Central memory CD4-positive, alpha-beta T cell (primary cell): ENCODE data around the gene GPA33.

Experiments
- DNase-seq: peaks from one replicate; pipeline ENCODE4 v3.0.0; 2022

The GPA33 gene

DNA sequence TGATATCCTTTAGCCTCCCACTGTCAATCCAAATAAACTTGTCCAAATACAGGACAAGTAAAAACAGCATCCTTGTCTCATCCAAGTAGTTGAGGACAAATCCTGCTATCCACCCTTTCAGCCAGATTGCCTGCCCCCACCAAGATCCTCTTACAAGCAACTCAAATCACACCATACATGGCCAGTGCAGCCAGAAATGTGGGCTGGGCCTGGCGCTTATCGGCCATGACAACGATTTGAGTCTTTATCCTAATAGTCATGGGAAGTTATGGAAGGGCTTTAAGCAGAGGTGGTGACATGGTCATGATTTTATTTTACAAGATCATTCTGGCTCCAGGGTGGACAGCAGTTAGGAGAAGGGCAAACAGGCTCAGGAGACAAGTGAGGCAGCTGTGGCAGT lies 6.3 kb downstream of the GPA33 start:
- DNase-seq: no peak

DNA sequence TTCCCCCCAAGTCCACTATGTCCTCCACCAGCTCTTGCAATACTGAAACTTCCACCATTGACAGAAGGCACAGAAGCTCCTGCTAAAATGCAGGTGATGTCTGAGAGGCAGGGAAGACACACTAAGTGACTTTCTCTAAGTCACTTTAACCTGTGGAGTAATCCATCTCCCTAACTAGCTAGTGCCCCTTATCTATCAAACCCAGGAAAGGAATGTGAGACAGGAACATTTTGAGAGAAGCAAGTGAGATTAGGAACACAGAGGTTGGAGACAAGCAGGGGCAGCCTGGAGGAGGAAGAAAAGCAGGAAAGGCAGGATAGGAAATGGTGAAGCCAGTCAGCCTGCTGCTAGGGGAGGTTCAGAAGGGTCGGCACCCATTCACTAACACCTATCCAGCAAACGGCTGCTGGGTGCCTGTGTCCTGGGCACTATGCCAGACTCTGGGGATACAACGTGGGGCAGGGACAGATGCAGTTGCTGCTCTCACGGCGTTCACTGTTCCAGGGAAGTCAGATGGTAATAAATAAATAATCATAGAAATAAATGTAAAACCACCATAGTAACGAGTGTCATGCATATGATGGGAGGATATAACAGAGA lies 7.0 kb downstream of the GPA33 start:
- DNase-seq: no peak

DNA sequence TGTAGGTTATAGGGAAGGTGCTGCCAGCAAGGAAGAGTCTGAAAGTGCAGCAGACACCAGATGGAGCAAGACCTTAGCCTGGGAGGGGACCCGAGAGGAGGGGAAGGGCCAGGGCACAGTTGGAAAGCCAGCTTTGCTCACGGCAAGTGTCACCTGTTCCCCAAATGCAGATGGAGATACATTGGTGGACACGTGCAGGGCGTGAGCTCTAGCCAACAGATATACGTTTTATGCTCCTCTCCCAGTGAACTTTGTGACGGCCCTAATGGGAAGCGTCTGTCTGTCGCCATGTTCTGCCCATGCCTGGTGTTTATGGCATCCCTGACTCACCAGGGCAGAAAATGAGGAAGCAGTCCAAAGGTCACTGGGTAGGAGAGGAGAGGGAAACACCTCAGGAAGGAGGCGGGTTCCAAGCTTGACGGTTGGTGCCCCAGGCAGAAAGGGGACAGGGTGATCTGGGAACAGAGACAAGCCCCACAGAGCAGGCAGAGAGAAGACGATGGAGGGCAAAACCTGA lies 7.6 kb downstream of the GPA33 start:
- DNase-seq: no peak

DNA sequence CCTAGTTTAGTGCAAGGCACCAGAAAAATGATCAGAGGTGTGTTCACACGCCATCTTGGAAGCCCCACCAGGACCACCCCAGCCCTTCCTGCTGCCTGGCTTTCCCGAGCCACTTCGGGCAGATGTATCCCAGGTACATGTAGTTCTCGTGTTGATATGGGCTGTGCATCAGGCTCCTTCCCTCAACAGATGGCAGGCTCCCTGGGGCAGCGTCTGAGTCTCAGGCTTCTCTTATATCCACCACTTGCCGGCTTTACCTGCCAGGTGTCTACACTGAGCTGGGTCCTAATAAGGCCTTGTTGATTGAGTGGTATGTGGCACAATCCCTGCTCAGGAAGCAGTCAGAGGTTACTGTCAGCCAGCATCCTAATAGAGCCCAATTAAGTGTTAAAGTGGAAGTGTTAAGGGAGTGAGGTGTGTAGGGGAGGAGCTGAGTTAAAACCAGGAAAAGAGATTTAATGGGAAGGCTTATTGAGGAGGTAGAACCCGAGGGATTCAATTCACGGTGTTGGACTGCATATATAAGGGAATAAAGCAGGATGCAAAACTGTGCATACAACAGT lies 8.5 kb downstream of the GPA33 start:
- DNase-seq: no peak

DNA sequence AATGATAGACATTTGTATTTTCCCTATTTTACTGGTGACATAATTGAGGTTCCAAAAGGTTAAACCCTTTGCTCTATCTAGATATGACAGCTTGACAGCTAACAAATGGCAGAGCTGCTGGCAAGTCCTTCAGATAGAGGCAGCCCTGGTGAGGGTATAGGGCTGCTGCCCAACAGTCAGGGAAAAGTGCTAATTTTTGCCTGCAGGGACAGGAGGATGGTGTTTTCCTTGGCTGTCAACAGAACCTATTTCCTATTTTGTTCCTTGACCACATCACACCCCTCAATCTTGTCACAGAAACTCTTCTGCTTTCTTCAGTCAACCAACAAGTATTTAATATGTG lies 12.3 kb downstream of the GPA33 start:
- DNase-seq: no peak

DNA sequence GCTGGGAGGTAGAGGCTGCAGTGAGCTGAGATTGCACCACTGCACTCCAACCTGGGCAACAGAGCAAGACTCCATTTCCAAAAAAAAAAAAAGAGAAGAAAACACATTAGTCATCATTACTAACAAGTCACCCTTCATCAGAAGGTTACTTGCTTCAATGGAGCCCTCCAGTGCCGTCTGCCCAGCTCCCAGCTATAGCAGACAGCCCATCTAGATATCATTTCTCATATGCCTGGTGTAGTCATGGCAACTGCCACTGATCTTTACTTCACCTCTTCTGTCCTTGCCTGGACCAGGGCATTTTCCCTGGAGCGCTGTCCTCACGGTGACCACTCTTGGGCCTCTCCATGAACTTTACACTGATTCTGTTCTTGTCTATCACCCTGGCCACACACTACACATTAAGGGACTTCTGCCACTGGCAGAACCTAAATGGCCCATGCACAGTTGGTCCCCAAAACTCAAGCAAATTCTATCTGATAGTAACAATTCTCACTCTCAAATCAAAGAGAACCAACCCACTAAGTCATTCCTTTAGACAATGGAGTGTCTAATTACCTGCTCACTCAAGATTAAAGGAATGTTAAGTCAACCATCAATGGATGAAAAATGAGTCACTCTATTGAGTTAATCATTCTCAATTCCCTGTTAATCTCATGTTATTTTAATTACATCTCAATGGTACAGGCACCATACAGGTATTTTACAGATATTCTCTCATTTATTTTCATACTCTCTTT lies 12.9 kb downstream of the GPA33 start:
- DNase-seq: no peak

DNA sequence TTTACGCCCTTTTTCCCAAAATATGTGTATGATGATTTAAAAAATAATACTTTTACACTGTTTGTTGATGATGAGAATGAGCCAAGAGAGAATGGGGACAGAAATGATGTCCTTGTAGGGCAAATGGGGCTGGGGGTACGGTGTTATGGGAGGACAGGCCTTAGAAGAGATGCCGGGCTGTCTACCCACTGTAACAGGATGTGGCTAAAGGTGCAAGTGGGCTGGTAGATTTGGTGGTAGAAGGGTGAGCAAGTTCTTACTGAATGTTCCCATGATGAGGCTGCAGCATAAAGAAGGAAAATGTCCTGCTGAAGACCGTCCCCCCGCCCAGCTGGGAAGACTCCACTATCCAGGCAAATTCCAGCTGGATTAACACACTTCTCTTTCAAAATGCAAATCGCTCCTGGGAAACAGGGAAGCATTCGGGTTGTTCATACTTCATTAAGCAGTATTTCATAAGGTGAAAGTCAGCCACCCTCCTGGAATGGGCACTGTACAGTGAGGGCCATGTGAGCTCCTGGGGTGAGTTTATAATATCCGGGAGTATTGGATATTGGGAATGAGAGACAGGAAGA lies 14.0 kb downstream of the GPA33 start:
- no peak for DNase-seq

DNA sequence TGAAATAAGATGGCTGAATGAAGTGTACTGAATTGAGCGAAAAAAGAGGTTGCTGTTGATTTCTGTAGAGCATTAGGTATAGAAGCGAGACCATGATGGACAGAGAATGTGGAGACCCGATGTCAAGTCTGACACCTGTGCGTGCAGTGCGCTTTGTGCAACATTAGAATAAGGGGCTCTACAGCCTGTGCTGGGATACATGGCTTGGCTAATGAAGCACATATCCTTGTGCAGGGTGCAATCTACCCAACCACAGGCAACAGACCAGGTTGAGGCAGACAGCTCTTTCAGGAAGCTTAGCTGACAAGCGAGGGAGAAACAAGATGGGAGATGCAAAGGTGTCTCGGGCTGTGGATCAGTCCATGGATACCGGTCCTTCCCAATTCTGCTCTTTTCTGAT lies 18.9 kb downstream of the GPA33 start:
- DNase-seq: no peak

DNA sequence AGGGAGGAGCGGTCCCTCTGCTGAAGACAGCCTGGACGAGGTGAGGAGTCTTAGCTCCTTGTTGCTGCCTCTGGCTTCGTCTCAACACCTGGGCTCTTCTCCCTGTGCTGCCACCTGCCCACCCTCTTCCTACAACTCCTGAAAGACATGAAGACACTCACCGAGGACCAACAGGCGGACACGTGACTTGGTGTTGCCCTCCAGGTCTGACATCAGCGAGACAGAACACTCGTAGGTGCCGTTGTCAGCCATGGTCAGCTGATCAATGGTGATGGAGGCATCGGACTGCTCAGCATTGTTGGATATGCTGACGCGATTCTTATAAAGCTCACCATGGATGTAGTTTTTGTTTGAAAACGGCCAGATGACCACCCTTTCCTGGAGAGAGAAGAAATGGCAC lies 21.4 kb downstream of the GPA33 start:
- no peak for DNase-seq

DNA sequence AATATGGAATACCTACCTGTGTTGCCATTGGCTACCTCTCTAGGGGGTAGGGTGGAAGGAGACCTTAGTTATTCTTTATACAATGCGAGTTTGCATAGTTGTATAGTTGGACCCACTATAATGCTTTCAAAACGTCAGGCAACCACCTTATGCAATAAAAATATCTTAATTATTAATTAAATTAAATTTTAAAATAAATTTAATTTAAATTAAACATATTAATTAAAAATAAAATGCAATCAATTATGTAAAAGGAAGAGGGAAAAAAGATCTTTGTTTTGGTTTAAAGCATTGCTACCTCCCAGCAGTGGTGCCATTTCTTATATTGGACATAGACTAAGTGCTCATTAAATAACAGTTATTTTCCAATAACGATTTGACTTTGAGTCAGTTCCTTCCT lies 22.3 kb downstream of the GPA33 start:
- DNase-seq: no peak

DNA sequence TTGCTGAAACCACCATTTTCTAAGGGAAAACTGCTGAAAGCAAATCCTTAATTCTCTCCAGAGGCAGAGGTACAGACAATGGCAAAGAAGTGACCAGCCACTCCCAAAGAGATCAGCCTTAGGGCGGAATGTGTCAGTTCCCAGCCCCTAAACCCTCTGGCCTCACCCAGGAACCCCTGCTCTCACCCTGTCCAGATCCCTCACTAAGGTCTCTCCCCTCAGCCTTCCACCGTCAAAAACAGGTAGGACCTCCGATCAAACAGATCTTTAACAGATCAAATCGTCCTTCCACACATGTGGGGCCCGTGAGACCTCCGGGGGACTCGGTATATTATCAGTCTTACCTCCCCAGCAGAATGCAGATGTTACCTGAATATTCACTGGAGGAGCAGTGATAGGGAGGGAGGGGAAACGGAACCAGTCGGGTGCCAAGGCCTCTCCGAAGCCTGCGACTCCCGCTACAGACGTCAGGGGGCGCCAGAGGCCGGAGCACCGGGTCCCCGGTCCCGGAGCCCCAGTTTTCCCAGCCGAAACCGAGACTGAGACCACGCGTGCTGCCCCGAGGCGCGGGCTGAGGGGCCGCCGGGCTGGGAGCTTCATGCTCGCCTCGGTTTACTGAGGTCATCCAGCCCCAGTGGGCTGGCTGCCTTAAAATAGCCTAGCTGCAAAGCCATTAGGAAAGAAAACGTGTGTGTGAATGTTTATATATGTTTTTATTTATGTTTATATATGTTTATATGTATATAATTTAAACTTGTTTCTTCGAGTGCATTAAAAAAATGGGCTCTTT lies 23.6 kb downstream of the GPA33 start:
- DNase-seq: peak; percentile 67

DNA sequence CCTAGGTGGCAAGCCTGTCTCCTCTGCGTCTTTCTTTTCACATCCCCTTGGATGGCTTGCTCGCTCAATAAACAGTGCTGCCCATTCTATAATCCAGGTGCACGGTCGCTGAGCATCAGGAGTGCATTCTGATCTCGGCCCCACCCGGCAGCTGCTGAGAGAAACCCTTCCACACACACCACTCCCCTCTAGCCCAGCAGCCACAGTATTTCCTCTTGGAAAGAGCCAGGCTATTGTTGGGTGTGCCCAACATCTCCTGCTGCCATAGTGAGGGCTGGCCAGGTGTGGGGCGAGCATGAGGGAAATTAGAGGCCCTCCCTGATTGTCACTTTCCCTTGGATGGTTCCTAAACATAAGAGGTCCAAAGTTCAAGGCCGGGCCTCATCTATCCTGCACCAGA lies 24.7 kb downstream of the GPA33 start:
- DNase-seq: no peak

DNA sequence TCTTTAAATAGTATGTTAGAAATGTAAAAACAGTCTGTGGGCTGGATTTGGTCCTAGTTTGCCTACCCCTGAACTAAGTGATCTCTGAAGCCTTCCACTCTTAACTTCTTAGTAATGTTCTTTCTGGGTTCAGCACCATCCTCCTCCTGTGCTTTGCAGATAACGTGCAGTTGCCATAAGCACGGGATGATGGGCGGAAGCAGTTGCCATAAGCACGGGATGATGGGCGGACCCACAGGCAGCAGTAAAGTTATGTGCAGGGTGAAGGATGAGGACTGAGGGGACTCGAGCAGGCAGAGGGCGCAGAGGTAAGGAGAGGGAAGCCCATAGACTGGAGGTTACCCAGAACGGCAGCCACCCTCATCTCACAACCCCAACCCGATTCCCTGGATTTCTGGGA lies 25.6 kb downstream of the GPA33 start:
- DNase-seq: no peak

DNA sequence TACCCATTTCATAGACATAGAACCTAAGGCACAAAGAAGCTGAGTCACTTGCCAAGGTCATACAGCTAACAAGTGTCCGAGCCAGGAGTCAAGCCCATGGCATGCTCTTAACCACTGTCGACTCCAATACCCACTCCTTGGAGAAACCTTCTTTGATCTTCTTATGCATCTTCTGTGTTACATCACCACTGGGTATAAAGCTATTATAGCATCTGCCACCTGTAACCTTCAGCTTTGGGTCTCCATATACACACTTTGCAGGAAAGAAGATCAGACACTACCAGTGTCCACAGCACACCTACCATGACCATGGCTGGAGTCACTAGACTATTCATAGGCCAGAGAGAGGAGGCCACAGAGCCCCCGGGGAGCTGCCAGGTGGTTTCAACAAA lies 29.1 kb downstream of the GPA33 start:
- no peak for DNase-seq

DNA sequence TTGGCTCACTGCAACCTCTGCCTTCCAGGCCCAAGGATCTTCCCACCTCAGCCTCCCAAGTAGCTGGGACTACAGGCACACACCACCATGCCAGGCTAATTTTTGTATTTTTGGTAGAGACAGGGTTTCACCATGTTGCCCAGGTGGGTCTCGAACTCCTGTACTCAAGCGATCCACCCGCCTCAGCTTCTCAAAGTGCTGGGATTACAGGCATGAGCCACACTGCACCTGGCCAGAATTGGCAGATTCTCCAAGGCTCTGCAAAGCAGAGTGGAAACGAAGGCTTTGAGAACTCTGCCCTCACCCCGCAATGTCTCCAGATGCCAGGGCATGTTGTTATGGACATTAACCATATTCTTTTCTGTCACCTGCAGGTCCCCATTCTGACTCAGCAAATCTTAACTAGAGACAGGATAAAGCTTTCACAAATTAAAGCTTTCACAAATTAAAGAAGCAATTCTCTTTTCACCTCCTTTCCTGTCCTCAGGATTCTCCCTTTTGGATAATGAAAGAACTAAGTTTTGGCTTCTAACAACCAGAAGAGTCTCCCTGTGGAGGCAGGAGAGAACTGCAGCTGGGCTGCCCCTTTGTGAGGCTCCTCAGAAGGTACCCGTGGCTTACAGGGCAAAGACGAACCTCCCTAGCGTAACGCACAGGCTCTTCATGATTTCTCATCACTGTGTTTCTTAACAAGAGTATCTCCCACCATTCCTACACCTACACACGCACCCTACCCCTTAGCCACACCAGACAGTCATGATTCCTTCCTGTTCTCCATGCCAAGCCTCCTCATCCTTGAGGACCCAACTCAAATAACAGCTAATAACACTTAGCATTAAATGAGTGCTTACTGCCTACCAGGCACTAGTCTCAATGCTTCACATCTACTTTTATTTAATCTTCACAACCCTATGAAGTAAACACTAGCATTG lies 29.8 kb downstream of the GPA33 start:
- DNase-seq: no peak

DNA sequence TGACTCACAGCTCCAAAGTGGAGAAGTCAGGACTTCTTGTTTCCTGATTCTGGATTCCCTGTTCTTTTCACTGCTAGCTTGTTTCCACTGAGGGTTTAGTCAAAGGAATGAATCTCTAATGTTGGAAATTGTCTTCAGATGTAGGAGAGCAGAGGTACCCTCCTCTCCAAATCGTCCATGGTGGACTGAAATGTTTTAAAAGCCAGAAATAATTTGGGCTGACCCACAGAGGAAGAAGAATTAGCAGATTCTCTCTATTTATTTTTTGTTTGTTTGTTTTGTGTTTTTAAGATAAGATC lies 30.4 kb downstream of the GPA33 start:
- no peak for DNase-seq

DNA sequence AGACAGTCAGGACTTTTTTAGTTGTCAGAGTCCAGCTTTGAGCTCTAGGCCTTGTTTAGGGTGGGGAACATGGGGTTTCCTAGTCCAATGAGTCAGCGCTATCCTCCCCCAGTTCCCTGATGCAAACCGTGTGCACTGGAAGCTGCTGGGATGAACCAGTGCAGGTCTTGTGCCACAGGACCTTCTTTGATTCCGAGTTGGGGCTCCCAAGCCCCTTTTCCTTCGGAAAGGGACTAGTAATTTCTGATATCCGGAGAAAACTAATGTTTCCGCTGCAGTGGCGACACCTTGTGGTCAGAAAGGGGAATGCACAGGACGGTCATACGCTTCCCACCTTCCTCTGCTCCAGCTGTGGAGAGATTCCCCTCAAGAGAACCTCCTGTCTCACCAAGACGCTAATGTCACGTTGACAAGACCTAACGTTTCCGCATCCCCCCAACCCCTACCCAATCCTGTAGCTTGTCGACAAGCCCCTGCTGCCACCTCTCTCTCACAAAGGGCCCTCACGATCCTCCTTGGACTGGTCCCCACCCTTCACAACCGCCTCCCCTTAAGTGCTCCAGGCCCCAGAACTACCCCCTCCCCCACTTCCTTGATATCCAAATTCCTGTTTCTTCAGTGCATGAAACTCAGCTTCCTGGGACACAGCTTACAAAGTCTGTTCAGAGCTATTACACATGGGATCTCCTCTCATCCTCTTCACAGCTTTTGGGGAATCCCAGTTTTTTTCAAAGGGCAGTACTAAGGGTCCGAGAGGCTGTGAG lies 30.9 kb downstream of the GPA33 start:
- peak; percentile 53 for DNase-seq

DNA sequence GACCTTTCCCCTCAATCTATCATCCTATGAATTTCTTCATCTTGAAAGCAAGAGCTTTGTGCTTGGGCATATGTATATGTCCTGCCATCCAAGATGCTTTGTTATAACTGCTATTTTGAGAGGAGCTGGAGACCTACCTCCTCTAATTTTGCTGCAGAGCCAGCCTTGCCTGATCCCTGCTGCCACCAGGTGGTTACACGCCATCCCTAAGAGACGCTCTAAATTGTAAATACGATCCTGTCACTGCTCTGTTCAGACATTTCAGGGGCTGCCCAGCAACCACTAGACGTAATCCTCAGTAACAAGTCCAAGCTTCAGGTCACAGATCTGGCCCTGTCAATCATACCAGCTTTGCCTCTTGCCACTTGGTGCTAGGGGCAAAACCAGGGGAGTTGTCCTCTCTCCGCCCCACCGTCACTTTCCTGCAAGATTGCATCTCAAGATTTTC lies 32.9 kb downstream of the GPA33 start:
- no peak for DNase-seq

DNA sequence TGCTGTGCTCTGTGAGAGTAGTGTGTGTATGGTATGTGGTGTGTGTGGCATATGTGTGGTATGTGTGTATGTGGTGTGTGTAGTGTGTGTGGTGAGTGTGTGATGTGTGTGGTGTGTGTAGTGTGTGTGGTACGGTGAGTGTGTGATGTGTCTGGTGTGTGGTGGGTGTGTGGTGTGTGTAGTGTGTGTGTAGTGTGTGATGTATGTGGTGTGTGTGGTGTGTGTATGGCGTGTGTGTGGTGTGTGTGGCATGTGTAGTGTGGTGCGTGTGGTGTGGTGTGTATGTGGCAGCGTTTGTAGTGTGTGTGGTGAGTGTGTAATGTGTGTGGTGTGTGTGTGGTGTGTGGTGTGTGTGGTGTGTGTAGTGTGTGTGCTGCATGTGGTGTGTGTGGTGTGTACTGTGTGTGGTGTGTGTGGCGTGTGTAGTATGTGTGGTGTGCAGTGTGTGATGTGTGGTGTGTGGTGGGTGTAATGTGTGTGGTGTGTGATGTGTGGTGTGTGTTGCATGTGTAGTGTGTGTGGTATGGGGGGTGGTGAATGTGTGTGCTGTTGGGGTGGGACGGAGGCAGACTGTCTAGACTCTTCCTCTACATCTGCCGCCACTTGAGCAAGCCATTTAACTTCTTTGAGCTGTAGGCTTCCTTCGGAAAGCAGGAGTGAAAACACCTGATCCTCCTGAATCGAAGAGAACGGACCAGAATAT lies 33.5 kb downstream of the GPA33 start:
- no peak for DNase-seq

DNA sequence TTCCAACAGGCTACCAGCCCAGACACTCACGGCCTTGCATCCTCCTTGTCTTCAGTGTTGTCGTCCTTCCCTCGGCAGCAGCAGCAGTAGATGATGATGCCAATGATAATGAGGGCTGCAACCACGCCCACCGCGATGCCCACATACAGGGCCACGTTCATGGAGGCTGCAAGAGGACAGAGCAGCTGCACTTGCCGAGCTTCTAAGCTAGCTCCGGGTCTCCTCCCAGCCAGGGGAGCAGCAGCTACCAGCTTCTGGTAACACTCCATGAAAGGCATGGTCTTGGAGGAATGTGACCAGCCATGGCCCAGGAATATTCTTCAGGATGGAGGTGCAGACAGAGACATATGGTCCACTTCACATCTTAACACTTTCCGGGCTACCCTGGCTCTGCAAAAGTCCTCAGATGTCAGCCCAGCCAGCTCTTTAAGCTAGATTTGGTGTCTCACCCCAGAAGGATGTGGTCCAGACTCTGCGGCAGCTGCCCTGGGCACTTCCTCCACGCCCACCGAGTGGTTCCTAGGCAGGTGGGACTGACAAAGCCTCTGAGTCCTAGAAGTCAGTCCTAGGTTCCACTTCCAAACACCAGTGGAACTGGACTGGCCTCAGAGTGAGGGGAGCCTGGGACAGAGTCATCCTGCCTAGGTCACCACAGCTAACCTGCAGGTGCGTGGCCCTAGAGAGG lies 35.1 kb downstream of the GPA33 start:
- DNase-seq: no peak
